Measurements from ENCODE around the gene PNMA8A.

DNA sequence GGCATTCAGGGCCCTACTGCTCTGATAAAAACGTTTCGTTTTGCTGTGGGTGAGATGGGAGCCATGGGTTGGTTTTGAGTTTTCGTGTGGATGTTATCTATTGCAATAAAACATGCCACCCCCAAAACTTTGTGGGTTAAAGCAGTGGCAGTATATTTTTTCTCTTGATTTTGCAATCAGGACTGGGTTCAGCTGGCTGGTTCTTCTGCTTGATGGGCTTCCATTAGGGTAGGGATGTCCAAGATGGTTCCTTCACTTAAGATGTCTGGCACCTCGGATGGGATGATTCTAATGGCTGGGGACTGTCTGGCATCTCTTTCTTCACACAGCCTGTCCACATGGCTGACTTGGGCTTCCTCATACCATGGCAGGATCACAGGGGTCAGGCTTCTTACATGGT is 39.9 kb upstream of the PNMA8A start:
- TF ChIP-seq POLR2A (IDR thresholded peaks at IDR 0.05; ENCODE audit: low read length), result no peak
- TF ChIP-seq GATA1 (IDR thresholded peaks at IDR 0.05; ENCODE audit: low read depth, low read length), result no peak

Measured in erythroblast (primary cell).